DND-41 (cell line): Measurements from ENCODE around the gene TRAPPC6A.

Experiments
- ATAC-seq: fragments of 200-7000 bp; cut with Tn5 transposase; 3 replicates; pipeline ENCODE4 v1.9.1; 2021; ENCODE audit warnings: low read depth; ENCODE audit not compliant: insufficient read depth
- DNase-seq: peaks from one replicate; pipeline ENCODE4 v3.0.0-alpha.2; 2020
- H2AFZ ChIP-seq: 2 replicates; pipeline ENCODE4 v1.6.0; 2012; ENCODE audit warnings: low read depth, low read length
- H3K27ac ChIP-seq: 2 replicates; pipeline ENCODE4 v1.5.1; 2012; ENCODE audit warnings: low read length, inconsistent platforms
- H3K27me3 ChIP-seq: fragments of 200-600 bp; sonication (generic); 2 replicates; pipeline ENCODE4 v1.6.0; 2012; ENCODE audit warnings: low read length, mild to moderate bottlenecking, inconsistent platforms; ENCODE audit not compliant: insufficient read depth, poor library complexity
- H3K36me3 ChIP-seq: 2 replicates; pipeline ENCODE4 v1.5.1; 2012; ENCODE audit warnings: low read length, inconsistent platforms; ENCODE audit not compliant: insufficient read depth
- H3K4me1 ChIP-seq: 2 replicates; pipeline ENCODE4 v1.5.1; 2012; ENCODE audit warnings: mild to moderate bottlenecking, low read length; ENCODE audit not compliant: insufficient read depth
- H3K4me2 ChIP-seq: 2 replicates; pipeline ENCODE4 v1.6.0; 2012; ENCODE audit warnings: mild to moderate bottlenecking, moderate library complexity, low read length, inconsistent platforms; ENCODE audit not compliant: insufficient read depth
- H3K4me3 ChIP-seq, 2 experiments: fragments of 200-600 bp in 1 of 2; shearing (Covaris generic) in 1 of 2; 2 replicates each; pipeline ENCODE4 v1.5.1; 2012 to 2016; ENCODE audit warnings: inconsistent platforms in 2 of 2, low read length in 2 of 2, mild to moderate bottlenecking in 2 of 2, low read depth in 1 of 2, moderate library complexity in 1 of 2
- H3K79me2 ChIP-seq: 2 replicates; pipeline ENCODE4 v1.6.0; 2012; ENCODE audit warnings: low read length, inconsistent platforms; ENCODE audit not compliant: insufficient read depth
- H3K9ac ChIP-seq: 2 replicates; pipeline ENCODE4 v1.6.0; 2012; ENCODE audit warnings: low read depth, mild to moderate bottlenecking, inconsistent platforms, low read length, moderate library complexity
- H3K9me3 ChIP-seq: 2 replicates; pipeline ENCODE4 v1.5.1; 2012; ENCODE audit warnings: low read length, moderate library complexity, mild to moderate bottlenecking, inconsistent platforms; ENCODE audit not compliant: insufficient read depth, severe bottlenecking
- H4K20me1 ChIP-seq: 2 replicates; pipeline ENCODE4 v1.6.0; 2012; ENCODE audit warnings: low read length; ENCODE audit not compliant: insufficient read depth
- EZH2 ChIP-seq: IDR thresholded peaks from 3 replicates; pipeline ENCODE4 v1.6.1; 2012; ENCODE audit warnings: borderline replicate concordance, low read depth, mild to moderate bottlenecking, moderate library complexity, low read length, inconsistent platforms; ENCODE audit not compliant: severe bottlenecking
- TF ChIP-seq, protein P1 (sequence below): IDR thresholded peaks from 2 replicates; pipeline ENCODE4 v1.5.1; 2012; ENCODE audit warnings: borderline replicate concordance, low read length, moderate library complexity, mild to moderate bottlenecking; ENCODE audit not compliant: poor library complexity, severe bottlenecking; ENCODE audit errors: extremely low read depth

Gene TRAPPC6A

DNA sequence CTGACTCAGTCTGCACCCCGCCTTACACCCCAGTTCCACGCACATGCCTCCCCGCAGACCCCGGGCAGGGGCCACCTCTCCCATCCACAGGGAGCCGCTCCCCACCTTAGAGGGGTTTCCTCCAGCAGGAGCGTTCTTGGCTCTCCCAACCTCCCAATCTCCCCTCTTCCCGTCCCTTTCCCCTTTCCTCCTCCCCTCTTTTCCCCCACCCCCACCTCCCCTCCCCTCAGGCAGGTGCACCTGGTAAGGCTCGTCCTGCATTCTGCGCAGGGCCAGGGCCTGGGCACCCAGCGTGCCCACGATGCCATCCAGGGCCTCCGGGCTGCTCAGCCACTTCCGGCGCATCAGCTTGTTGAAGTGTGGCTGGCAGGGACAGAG lies 39.9 kb upstream of the TRAPPC6A start:
- Histone ChIP-seq H3K27ac (no peak overlapping the region), H3K4me1 (no peaks in the 10 kb centered on the region), H3K9me3 (no peaks in the 10 kb centered on the region), H3K27me3 (peaks cover 3% of the 10 kb centered on the region), H3K4me3 (no peak overlapping the region), H3K4me2 (no peak overlapping the region), H3K36me3 (no peaks in the 10 kb centered on the region), H3K9ac (no peak overlapping the region), H4K20me1 (no peaks in the 10 kb centered on the region), H3K79me2 (no peaks in the 10 kb centered on the region), H2AFZ (no peak overlapping the region)
- DNase-seq (no peak), ATAC-seq (no peak)
- TF ChIP-seq, protein P1, sequence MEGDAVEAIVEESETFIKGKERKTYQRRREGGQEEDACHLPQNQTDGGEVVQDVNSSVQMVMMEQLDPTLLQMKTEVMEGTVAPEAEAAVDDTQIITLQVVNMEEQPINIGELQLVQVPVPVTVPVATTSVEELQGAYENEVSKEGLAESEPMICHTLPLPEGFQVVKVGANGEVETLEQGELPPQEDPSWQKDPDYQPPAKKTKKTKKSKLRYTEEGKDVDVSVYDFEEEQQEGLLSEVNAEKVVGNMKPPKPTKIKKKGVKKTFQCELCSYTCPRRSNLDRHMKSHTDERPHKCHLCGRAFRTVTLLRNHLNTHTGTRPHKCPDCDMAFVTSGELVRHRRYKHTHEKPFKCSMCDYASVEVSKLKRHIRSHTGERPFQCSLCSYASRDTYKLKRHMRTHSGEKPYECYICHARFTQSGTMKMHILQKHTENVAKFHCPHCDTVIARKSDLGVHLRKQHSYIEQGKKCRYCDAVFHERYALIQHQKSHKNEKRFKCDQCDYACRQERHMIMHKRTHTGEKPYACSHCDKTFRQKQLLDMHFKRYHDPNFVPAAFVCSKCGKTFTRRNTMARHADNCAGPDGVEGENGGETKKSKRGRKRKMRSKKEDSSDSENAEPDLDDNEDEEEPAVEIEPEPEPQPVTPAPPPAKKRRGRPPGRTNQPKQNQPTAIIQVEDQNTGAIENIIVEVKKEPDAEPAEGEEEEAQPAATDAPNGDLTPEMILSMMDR = no peak
- TF ChIP-seq EZH2 = no peak

DNA sequence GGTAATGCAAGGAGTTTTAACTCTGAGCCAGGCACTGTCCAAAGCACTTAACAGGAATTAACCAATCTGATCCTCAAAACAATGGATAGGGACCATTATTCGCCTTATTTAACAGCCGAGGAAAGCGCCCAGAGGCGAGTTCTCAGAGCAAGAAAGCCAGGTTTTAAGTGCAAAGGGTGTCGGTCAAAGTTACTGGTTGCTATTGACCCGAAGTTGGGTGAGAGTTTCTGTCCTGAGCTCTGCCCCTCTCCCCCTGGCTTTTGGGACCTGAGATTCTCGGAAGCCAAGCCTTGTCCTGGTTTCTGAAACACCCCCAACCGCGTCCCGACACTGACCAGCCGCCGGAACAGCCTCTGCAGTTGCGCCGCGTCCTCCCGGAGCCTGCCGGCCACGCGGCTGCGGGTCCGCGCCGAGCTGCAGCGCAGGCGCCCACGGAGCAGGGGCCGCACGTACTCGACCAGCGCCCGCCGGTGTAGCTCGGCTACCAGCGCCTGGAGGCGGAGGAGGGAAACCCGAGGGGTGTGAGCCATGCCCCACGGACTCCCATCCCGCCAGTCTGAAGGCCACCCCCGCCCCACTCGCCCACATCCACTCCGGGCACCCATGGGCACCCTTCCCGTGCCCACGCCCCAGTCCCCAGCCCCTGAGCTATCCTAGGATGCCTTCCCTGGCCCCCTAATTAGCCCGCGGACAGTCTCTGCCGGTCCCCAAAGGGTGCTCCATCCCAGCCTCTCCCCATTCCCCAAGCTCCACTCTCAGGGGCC lies 39.3 kb upstream of the TRAPPC6A start:
- no peak for TF ChIP-seq EZH2
- TF ChIP-seq, protein P1 = no peak
- Histone ChIP-seq H3K4me1 (no peaks in the 10 kb centered on the region), H3K9ac (no peak overlapping the region), H4K20me1 (no peaks in the 10 kb centered on the region), H3K36me3 (no peaks in the 10 kb centered on the region), H2AFZ (no peak overlapping the region), H3K27me3 (peaks cover 3% of the 10 kb centered on the region), H3K27ac (no peak overlapping the region), H3K4me3 (no peak overlapping the region), H3K9me3 (no peaks in the 10 kb centered on the region), H3K79me2 (no peaks in the 10 kb centered on the region), H3K4me2 (no peak overlapping the region)
- ATAC-seq (no peak), DNase-seq (no peak)

DNA sequence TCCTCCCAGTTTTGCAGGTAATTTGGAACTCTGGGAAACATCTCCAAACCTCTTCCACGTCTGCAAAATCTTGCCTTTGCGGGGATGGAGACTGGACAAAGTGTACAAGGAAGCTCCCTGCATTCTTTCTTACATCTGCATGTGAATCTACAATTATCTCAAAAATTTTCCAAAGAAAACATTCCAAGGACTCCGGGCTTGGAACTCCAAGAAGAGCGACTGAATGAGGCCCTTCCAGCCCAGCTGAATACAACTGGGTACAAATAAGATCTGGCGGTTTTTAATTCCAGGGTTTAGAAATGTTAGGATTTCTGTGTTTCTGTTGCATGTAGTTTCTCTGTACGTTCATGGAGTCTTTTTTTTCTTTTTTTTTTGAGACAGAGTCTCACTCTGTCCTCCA lies 38.6 kb upstream of the TRAPPC6A start:
- no peak overlapping the region for H3K4me3 ChIP-seq
- no peak overlapping the region for H3K9ac ChIP-seq
- TF ChIP-seq, protein P1 = no peak
- TF ChIP-seq EZH2 = no peak
- no peaks in the 10 kb centered on the region for H3K4me1 ChIP-seq
- no peaks in the 10 kb centered on the region for H3K36me3 ChIP-seq
- H3K4me2 ChIP-seq = no peak overlapping the region
- no peaks in the 10 kb centered on the region for H3K9me3 ChIP-seq
- H4K20me1 ChIP-seq = no peaks in the 10 kb centered on the region
- no peak for DNase-seq
- H3K27me3 ChIP-seq = peaks cover 7% of the 10 kb centered on the region
- no peak overlapping the region for H3K27ac ChIP-seq
- no peak overlapping the region for H2AFZ ChIP-seq
- no peak for ATAC-seq
- H3K79me2 ChIP-seq = no peaks in the 10 kb centered on the region
